Lower leg skin (tissue), 3 donors: ENCODE data around the gene PRG3.

Experiments
- POLR2A ChIP-seq, 2 donors: fragments of 450-650 bp; IDR thresholded peaks; one replicate each; pipeline ENCODE4 v1.6.1; 2016 to 2017; ENCODE audit warnings: antibody characterized with exemption in 2 of 2, mild to moderate bottlenecking in 1 of 2, moderate library complexity in 1 of 2
- TF ChIP-seq, protein P1 (sequence below), 3 donors: fragments of 450-650 bp; IDR thresholded peaks; one replicate each; pipeline ENCODE4 v1.5.1; 2016; ENCODE audit warnings: antibody characterized with exemption in 3 of 3, mild to moderate bottlenecking in 3 of 3, moderate library complexity in 2 of 3

DNA sequence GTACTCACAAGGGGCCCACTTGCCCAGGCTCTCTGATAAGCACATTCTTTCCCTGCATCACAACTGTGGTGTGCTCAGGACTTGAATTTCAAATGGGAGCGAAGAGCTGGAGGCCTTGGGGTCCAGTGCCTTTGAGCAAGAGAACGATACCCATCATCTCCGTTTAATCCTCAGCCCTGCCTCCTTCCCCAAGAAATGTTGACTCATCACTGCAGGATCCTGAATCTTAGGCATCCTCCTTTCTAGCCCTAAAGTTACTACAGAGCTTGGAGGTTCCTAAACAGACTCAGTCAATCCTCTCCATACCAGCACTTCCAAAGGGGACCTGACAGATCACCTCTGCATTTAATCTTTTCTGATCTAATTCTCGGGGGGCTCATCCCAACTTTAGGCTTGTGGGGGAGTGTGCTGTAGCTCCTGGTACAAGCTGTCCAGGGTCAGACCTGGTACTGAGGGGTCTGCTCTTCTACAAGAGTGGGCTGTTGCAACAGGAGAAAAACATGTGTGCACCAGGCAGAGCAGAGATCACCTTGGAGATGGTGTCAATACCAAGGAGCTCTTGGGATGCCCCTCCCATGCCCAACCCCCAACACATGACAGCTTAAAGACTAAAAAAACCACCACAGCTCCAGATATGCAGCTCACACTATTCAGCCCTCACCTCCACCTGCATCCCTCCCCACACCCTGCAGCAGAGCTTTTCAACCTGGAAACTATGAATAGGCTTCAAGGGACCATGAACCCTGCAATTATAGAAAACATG is 13.4 kb upstream of the PRG3 start:
- TF ChIP-seq POLR2A (IDR thresholded peaks at IDR 0.05): no peak
- TF ChIP-seq, protein P1, sequence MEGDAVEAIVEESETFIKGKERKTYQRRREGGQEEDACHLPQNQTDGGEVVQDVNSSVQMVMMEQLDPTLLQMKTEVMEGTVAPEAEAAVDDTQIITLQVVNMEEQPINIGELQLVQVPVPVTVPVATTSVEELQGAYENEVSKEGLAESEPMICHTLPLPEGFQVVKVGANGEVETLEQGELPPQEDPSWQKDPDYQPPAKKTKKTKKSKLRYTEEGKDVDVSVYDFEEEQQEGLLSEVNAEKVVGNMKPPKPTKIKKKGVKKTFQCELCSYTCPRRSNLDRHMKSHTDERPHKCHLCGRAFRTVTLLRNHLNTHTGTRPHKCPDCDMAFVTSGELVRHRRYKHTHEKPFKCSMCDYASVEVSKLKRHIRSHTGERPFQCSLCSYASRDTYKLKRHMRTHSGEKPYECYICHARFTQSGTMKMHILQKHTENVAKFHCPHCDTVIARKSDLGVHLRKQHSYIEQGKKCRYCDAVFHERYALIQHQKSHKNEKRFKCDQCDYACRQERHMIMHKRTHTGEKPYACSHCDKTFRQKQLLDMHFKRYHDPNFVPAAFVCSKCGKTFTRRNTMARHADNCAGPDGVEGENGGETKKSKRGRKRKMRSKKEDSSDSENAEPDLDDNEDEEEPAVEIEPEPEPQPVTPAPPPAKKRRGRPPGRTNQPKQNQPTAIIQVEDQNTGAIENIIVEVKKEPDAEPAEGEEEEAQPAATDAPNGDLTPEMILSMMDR (IDR thresholded peaks at IDR 0.05): no peak
